WTC11 (cell line): ENCODE measurements around the gene CALML4.

Experiments
- ARID4B ChIP-seq: sonication (generic); formaldehyde crosslinking; IDR thresholded peaks from 2 replicates; pipeline ENCODE4 v1.8.0; 2023; ENCODE audit warnings: missing genetic modification reagents, mild to moderate bottlenecking, borderline replicate concordance
- ATF2 ChIP-seq: sonication (generic); formaldehyde crosslinking; IDR thresholded peaks from 2 replicates; pipeline ENCODE4 v1.8.1; 2022; ENCODE audit warnings: low read depth, missing genetic modification reagents, borderline replicate concordance
- CBFB ChIP-seq: sonication (generic); formaldehyde crosslinking; IDR thresholded peaks from 2 replicates; pipeline ENCODE4 v1.8.1; 2022; ENCODE audit warnings: mild to moderate bottlenecking, low read depth, missing genetic modification reagents
- ELF4 ChIP-seq: sonication (generic); formaldehyde crosslinking; IDR thresholded peaks from 2 replicates; pipeline ENCODE4 v1.8.1; 2022; ENCODE audit warnings: low read depth, mild to moderate bottlenecking, moderate library complexity, missing genetic modification reagents
- ETV6 ChIP-seq: sonication (generic); formaldehyde crosslinking; IDR thresholded peaks from 2 replicates; pipeline ENCODE4 v1.8.1; 2022; ENCODE audit warnings: mild to moderate bottlenecking, missing genetic modification reagents
- FOXP1 ChIP-seq: sonication (generic); formaldehyde crosslinking; IDR thresholded peaks from 2 replicates; pipeline ENCODE4 v1.8.0; 2022; ENCODE audit warnings: missing genetic modification reagents, mild to moderate bottlenecking, moderate library complexity, borderline replicate concordance
- TCF7 ChIP-seq: sonication (generic); formaldehyde crosslinking; IDR thresholded peaks from 2 replicates; pipeline ENCODE4 v1.8.0; 2022; ENCODE audit warnings: mild to moderate bottlenecking, low read depth, missing genetic modification reagents, moderate library complexity
- USF2 ChIP-seq: sonication (generic); formaldehyde crosslinking; IDR thresholded peaks from 2 replicates; pipeline ENCODE4 v1.8.1; 2023; ENCODE audit warnings: mild to moderate bottlenecking, missing genetic modification reagents, moderate library complexity
- ZNF512 ChIP-seq: sonication (generic); formaldehyde crosslinking; IDR thresholded peaks from 2 replicates; pipeline ENCODE4 v1.8.1; 2022; ENCODE audit warnings: missing genetic modification reagents, borderline replicate concordance
- TF ChIP-seq, protein P1 (sequence below): fragments of 200-600 bp; IDR thresholded peaks from 2 replicates; pipeline ENCODE4 v1.8.0; 2022; ENCODE audit warnings: antibody characterized with exemption

GRCh38 chr15:68241088-68241935 is 36.2 kb upstream of the CALML4 start:
- TF ChIP-seq ARID4B (CRISPR knock-in tag) (no peak), USF2 (CRISPR knock-in tag) (no peak), ELF4 (CRISPR knock-in tag) (no peak), ETV6 (CRISPR knock-in tag) (no peak), FOXP1 (CRISPR knock-in tag) (no peak), ZNF512 (CRISPR knock-in tag) (no peak), TCF7 (CRISPR knock-in tag) (no peak), ATF2 (no peak), CBFB (no peak)
- TF ChIP-seq, protein P1, sequence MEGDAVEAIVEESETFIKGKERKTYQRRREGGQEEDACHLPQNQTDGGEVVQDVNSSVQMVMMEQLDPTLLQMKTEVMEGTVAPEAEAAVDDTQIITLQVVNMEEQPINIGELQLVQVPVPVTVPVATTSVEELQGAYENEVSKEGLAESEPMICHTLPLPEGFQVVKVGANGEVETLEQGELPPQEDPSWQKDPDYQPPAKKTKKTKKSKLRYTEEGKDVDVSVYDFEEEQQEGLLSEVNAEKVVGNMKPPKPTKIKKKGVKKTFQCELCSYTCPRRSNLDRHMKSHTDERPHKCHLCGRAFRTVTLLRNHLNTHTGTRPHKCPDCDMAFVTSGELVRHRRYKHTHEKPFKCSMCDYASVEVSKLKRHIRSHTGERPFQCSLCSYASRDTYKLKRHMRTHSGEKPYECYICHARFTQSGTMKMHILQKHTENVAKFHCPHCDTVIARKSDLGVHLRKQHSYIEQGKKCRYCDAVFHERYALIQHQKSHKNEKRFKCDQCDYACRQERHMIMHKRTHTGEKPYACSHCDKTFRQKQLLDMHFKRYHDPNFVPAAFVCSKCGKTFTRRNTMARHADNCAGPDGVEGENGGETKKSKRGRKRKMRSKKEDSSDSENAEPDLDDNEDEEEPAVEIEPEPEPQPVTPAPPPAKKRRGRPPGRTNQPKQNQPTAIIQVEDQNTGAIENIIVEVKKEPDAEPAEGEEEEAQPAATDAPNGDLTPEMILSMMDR = no peak
